ENCODE measurements around the gene NDUFB2.
"Not testable (repeated sequence)": the region's sequence is repeated elsewhere in the genome, so short reads cannot be mapped to it uniquely, and the experiment has no call there.

The NDUFB2 gene

DNA sequence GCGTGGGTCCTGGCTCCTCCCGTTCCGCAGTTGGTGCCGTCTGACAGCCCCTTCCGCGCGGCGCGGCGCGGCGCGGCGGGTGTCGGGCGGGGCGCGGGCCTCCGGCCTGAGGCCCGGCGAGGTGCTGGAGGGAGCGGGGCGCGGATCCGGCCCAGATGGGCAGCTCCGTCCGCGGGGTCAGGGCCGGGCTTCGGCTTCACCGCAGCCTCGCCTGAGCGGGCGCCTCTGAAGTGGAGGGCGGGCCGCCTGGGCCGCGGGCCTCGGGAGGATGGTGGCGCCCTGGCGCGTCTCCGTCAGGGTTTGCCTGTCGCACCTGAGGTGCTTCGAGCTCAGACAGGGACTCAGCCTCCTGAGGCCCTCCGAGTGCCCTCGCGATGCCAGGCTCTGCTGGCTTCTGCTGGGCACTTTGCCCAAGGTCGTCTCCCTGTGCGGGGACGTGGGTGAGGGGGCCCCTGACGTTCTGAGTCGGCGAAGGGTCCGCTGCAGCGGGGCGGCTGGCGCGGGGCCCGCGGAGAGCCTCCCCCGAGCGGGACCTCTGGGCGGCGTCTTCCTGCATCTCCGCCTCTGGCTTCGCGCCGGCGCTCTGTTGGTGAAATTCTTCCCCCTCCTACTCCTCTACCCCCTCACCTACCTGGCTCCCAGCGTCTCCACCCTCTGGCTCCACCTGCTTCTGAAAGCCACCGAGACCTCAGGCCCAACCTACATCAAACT is 23.3 kb upstream of the NDUFB2 start:
- peak; percentile 48 for DNase-seq (ENCODE audit: insufficient read length, low spot score)
- FAIRE-seq: no peak
- TF ChIP-seq, protein P1, sequence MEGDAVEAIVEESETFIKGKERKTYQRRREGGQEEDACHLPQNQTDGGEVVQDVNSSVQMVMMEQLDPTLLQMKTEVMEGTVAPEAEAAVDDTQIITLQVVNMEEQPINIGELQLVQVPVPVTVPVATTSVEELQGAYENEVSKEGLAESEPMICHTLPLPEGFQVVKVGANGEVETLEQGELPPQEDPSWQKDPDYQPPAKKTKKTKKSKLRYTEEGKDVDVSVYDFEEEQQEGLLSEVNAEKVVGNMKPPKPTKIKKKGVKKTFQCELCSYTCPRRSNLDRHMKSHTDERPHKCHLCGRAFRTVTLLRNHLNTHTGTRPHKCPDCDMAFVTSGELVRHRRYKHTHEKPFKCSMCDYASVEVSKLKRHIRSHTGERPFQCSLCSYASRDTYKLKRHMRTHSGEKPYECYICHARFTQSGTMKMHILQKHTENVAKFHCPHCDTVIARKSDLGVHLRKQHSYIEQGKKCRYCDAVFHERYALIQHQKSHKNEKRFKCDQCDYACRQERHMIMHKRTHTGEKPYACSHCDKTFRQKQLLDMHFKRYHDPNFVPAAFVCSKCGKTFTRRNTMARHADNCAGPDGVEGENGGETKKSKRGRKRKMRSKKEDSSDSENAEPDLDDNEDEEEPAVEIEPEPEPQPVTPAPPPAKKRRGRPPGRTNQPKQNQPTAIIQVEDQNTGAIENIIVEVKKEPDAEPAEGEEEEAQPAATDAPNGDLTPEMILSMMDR (IDR thresholded peaks at IDR 0.05; ENCODE audit: insufficient read depth, missing control alignments): no peak

DNA sequence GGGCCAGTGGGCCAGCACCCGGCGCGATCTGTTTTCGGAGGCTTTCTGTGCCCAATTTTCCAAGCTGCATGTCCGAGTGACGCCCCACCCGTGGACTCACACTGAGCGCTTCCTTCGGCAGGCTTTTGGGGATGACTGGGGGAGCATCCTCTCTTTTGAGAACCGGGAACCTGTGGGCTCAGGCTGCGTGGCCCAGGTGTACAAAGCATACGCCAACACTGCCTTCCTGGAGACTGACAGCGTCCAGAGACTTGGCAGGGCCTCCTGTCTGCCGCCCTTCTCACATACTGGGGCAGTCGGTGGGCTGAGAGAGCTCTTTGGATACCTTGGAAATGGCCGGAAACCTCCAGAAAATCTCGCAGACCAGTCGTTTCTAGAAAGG is 22.7 kb upstream of the NDUFB2 start:
- TF ChIP-seq, protein P1 (IDR thresholded peaks at IDR 0.05; ENCODE audit: insufficient read depth, missing control alignments): no peak
- FAIRE-seq: no peak
- DNase-seq (ENCODE audit: insufficient read length, low spot score): no peak

DNA sequence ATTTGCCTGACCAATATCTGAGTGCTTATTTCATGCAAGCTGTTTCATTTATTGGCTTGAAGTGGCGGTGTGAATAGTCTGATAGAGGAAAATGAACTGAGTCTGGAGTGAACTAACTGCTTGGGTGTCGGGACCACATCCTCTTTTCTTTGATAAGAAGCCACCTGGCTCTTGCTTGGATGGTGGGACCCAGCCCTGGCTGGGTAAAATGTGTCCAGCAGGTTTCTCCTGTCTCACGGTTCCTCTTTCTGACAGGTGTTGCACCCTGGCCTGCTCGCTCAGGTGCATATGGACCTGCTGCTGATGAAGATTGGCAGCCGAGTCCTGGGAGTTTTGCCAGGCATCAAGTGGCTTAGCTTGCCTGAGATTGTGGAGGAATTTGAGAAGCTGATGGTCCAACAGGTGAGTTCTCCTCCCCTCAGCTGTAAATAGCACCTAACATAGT is 22.1 kb upstream of the NDUFB2 start:
- FAIRE-seq (no peak), DNase-seq (ENCODE audit: insufficient read length, low spot score) (no peak)
- TF ChIP-seq, protein P1 (IDR thresholded peaks at IDR 0.05; ENCODE audit: insufficient read depth, missing control alignments): no peak

DNA sequence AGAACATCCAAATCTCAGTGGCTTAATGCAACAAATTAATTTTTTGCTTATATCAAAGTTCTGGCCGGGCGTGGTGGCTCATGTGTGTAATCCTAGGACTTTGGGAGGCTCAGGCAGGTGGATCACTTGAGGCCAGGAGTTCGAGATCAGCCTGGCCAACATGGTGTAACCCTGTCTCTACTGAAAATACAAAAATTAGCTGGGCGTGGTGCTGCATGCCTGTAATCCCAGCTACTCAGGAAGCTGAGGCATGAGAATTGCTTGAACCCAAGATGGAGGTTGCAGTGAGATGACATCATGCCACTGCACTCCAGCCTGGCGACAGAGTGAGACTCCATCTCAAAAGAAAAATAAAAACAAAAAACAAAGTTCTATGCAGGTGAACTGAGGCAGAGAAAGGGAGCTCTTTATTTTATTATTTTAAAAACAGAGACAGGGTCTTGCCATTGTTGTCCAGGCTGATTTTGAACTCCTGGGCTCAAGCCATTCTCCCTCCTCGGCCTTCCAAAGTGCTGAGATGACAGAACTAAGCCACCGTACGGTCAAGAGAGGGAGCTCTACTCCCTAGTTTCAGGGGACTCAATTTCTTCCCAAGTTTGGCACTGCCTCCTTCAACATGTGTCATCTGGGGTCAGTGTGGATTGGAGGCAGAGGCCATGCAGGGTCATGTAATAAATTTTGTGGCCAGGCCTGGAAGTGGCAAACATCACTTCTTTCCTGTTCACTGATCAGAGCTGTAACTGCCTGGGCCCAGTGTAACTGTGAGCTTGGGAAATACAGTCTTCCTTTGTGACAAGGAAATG is 21.4 kb upstream of the NDUFB2 start:
- TF ChIP-seq, protein P1 (IDR thresholded peaks at IDR 0.05; ENCODE audit: insufficient read depth, missing control alignments): peak; percentile 59
- FAIRE-seq: no peak
- no peak for DNase-seq (ENCODE audit: insufficient read length, low spot score)

DNA sequence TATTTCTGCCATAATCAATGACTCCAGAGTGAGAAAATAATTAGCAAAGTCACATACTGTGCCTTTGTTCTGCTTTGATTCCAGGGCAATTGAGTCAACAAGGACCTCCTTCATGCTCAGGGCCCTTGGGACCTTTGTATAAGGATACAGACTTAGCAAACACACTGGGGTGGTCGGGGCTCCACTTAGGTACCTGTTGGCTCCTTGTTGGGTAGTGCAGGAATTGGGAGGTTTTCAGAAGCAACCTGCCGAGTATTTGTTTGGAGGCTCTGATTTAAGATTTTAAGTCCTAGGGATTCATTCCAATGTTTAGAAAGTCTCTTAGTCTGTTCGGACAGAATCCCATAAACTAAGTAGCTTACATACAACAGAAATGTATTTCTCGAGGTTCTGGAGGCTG is 20.8 kb upstream of the NDUFB2 start:
- DNase-seq (ENCODE audit: insufficient read length, low spot score) (no peak), FAIRE-seq (no peak)

DNA sequence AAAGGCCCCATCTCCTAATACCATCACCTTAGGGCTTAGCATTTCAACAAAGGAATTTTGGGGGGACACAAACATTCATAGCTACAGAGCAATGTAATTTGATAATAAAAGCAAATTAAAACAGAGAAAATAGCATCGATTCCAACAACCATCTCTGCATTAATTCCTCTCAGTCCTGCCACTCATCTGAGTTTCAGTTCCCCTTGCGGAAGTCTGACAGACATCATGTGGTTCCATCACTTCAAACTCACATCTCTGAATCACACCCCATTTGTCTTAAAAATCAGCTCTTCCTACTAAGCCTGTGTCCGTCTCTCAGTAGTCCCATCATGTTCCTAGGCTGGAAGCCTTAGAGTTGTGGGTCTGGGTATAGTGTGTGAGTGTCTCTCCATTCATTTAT is 20.2 kb upstream of the NDUFB2 start:
- DNase-seq (ENCODE audit: insufficient read length, low spot score) (no peak), FAIRE-seq (no peak)
- TF ChIP-seq, protein P1 (IDR thresholded peaks at IDR 0.05; ENCODE audit: insufficient read depth, missing control alignments): no peak

More for the DNA sequence above, 20.8 kb upstream of the NDUFB2 start:
- TF ChIP-seq, protein P1 (IDR thresholded peaks at IDR 0.05; ENCODE audit: insufficient read depth, missing control alignments): no peak

DNA sequence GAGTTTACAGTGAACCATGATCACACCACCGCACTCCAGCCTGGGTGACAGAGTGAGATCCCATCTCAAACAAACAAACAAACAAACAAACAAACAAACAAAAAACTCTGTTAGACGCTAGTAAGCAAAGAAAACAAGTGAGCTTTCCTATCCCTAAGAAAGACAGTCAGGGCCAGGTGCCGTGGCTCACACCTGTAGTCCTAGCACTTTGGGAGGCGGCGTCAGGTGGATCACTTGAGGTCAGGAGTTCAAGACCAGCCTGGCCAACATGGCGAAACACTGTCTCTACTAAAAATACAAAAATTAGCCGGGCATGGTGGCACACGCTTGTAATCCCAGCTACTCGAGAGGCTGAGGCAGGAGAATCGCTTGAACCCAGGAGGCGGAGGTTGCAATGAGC is 19.6 kb upstream of the NDUFB2 start:
- FAIRE-seq; DNase-seq (ENCODE audit: insufficient read length, low spot score): not testable (repeated sequence)
